MCF 10A (cell line): Measurements from ENCODE around the gene PADI1. TPM values are rescaled to one million over a fixed set of nuclear protein-coding genes. Genes with fewer than 3 reads are reported as not detected.

ENCODE experiments used
- BruUV-seq: library from RNA; stranded (reverse); fragments of 400-500 nt; replicated peaks from 2 replicates; lab custom pipeline; 2021; lab: Mats Ljungman, UMichigan
- CTCF ChIA-PET: fragments of 300-600 bp; sonication (Branson Sonifier 250); formaldehyde crosslinking; extraction: SDS; loops from one replicate; lab custom pipeline; 2021; ENCODE audit warnings: antibody characterized with exemption, inconsistent platforms; lab: Yijun Ruan, JAX
- POLR2A ChIA-PET: fragments of 300-600, 350-650 bp; sonication (Branson Sonifier 250); formaldehyde crosslinking; extraction: SDS; loops from one replicate; lab custom pipeline; 2020; ENCODE audit warnings: antibody characterized with exemption, inconsistent platforms; lab: Yijun Ruan, JAX
- DNase-seq: peaks from one replicate; pipeline ENCODE4 v3.0.0-alpha.2; 2018; ENCODE audit not compliant: unreplicated experiment
- H3K27ac Mint-ChIP-seq: one replicate; pipeline ENCODE4 v1.8.0; 2022; ENCODE audit warnings: mild to moderate bottlenecking, low read depth, mixed read lengths; ENCODE audit not compliant: unreplicated experiment
- H3K27me3 Mint-ChIP-seq: one replicate; pipeline ENCODE4 v1.8.0; 2022; ENCODE audit warnings: mixed read lengths; ENCODE audit not compliant: insufficient read depth, unreplicated experiment
- H3K36me3 Mint-ChIP-seq: one replicate; pipeline ENCODE4 v1.8.0; 2022; ENCODE audit warnings: mild to moderate bottlenecking, moderate library complexity, mixed read lengths; ENCODE audit not compliant: insufficient read depth, unreplicated experiment
- H3K4me1 Mint-ChIP-seq: one replicate; pipeline ENCODE4 v1.8.0; 2022; ENCODE audit warnings: mixed read lengths; ENCODE audit not compliant: insufficient read depth, unreplicated experiment
- H3K4me3 Mint-ChIP-seq: one replicate; pipeline ENCODE4 v1.8.0; 2022; ENCODE audit warnings: mild to moderate bottlenecking, moderate library complexity, mixed read lengths; ENCODE audit not compliant: unreplicated experiment
- H3K9me3 Mint-ChIP-seq: one replicate; pipeline ENCODE4 v1.8.0; 2022; ENCODE audit warnings: mixed read lengths; ENCODE audit not compliant: unreplicated experiment
- CTCF ChIP-seq: fragments of 200-600 bp; IDR thresholded peaks from one replicate; pipeline ENCODE4 v1.8.0; 2022; ENCODE audit warnings: antibody characterized with exemption, mild to moderate bottlenecking; ENCODE audit not compliant: unreplicated experiment
- intact Hi-C: fragments of 100-400 bp; cut with micrococcal nuclease; formaldehyde crosslinking; loops from 2 replicates; pipeline ENCODE4 v1.14.1; 2022
- total RNA-seq: library from RNA; stranded (reverse); gene quantifications from 2 replicates; pipeline ENCODE4 v1.2.3, GENCODE V29; 2022

Gene PADI1
- total RNA-seq, 1 experiment from 2014 or later = 0.58 TPM

GRCh38 chr1:17229379-17229778 is 24.5 kb downstream of the PADI1 start:
- Mint-ChIP-seq H3K4me3 (no peak overlapping the region), H3K9me3 (no peaks in the 10 kb centered on the region), H3K27me3 (no peaks in the 10 kb centered on the region), H3K4me1 (peaks cover 46% of the 10 kb centered on the region), H3K36me3 (peaks cover 5% of the 10 kb centered on the region), H3K27ac (no peak overlapping the region)
- ChIA-PET CTCF (interaction anchor here (0.8 to 1.5 kb wide), 2 partner anchors 14 to 104 kb away, joined by 3 to 4 read pairs; no protein-coding TSS in a partner anchor), POLR2A (interaction anchor here (0.5 to 0.6 kb wide), 2 partner anchors 131 to 155 kb away, joined by 3 read pairs; no protein-coding TSS in a partner anchor)
- intact Hi-C loops = no loop called here
- no TSS peak for BruUV-seq
- DNase-seq = no peak
- TF ChIP-seq CTCF = no peak

GRCh38 chr1:17230106-17230505 is 25.2 kb downstream of the PADI1 start:
- DNase-seq = no peak
- intact Hi-C loops = loop anchor here (5.0 to 10.0 kb wide), 2 partner anchors 38 to 65 kb away; no protein-coding TSS in a partner anchor
- BruUV-seq = no TSS peak
- ChIA-PET POLR2A (interaction anchor here (0.6 kb wide), 1 partner anchor 156 kb away, joined by 3 read pairs; no protein-coding TSS in a partner anchor), CTCF (no interaction called here)
- Mint-ChIP-seq H3K4me1 (peaks cover 53% of the 10 kb centered on the region), H3K27me3 (no peaks in the 10 kb centered on the region), H3K9me3 (no peaks in the 10 kb centered on the region), H3K27ac (no peak overlapping the region), H3K36me3 (peaks cover 5% of the 10 kb centered on the region), H3K4me3 (no peak overlapping the region)
- no peak for TF ChIP-seq CTCF

GRCh38 chr1:17230671-17231310 is 25.9 kb downstream of the PADI1 start:
- ChIA-PET POLR2A (no interaction called here), CTCF (interaction anchor here (10.5 kb wide), 1 partner anchor 107 kb away, joined by 168 read pairs; the partner anchor contains the start of gene PADI2)
- intact Hi-C loops = loop anchor here (5.0 to 10.0 kb wide), 2 partner anchors 38 to 66 kb away; no protein-coding TSS in a partner anchor
- H3K36me3 Mint-ChIP-seq = peaks cover 5% of the 10 kb centered on the region
- H3K9me3 Mint-ChIP-seq = no peaks in the 10 kb centered on the region
- H3K4me1 Mint-ChIP-seq = peaks cover 53% of the 10 kb centered on the region
- TF ChIP-seq CTCF = no peak
- no TSS peak for BruUV-seq
- H3K27ac Mint-ChIP-seq = no peak overlapping the region
- DNase-seq = no peak
- H3K4me3 Mint-ChIP-seq = no peak overlapping the region
- H3K27me3 Mint-ChIP-seq = no peaks in the 10 kb centered on the region
